GM12874 (cell line): ENCODE measurements around the gene RTP2.

Experiments
- CTCF ChIP-seq: IDR thresholded peaks from 2 replicates; pipeline ENCODE4 v1.5.1; 2011; ENCODE audit warnings: low read depth, mild to moderate bottlenecking, control low read depth, low read length, moderate library complexity; ENCODE audit not compliant: insufficient read depth

RTP2 gene

GRCh38 chr3:187693431-187693830, 8.9 kb downstream of the RTP2 start:
- TF ChIP-seq CTCF, result no peak

- no peak for TF ChIP-seq CTCF
Observed at GRCh38 chr3:187689984-187690383, 12.4 kb downstream of the RTP2 start.

GRCh38 chr3:187686621-187687273, 15.6 kb downstream of the RTP2 start:
- no peak for TF ChIP-seq CTCF

DNA sequence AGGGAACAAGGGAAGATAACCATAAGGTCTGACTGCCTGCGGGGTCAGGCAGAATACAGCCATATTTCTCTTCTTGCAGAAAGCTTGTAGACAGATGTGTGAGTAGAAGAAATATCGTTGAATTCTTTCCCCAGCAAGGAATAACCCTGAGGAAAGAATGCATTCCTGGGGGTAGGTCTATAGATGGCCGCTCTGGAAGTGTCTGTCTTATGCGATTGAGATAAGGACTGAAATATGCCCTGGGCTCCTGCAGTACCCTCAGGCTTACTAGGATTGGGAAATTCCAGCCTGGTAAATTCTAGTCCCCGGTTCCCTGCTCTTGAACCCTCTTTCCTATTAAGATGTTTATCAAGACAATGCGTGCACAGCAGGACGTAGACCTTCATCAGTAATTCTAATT, 16.4 kb downstream of the RTP2 start:
- no peak for TF ChIP-seq CTCF

GRCh38 chr3:187684880-187685279, 17.5 kb downstream of the RTP2 start:
- TF ChIP-seq CTCF, result no peak

DNA sequence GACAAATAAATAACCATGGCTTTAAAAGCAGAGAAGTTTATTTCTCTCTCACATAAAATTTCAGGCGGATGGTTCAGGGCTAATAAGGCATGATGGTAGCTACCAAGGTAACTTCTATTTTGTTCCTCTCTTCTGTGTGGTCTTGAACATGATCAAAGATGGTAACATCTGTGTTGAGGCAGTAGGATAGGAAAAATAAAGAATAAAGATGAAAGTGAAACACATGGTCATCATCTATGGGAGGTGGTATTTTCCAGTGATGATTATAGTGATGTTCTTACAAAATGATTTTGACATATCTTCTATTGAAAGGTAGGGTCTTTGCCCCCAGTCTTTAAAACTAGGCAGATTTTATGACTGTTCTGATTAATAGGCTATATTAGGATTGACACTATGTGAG, 17.9 kb downstream of the RTP2 start:
- no peak for TF ChIP-seq CTCF

GRCh38 chr3:187679638-187680396, 22.5 kb downstream of the RTP2 start:
- peak; percentile 82 for TF ChIP-seq CTCF
